AG04450 (cell line): ENCODE data around the gene MSMB. TPM values are rescaled to one million over a fixed set of nuclear protein-coding genes. Genes with fewer than 3 reads are reported as not detected.

Experiments used
- CTCF ChIA-PET: fragments of 300-600, 350-600 bp; formaldehyde crosslinking; extraction: SDS; loops from one replicate; lab custom pipeline; 2022; ENCODE audit warnings: antibody characterized with exemption, inconsistent platforms; lab: Charles Lee
- POLR2A ChIA-PET: fragments of 350-600 bp; formaldehyde crosslinking; extraction: SDS; loops from one replicate; lab custom pipeline; 2021; ENCODE audit warnings: antibody characterized with exemption, inconsistent platforms; lab: Yijun Ruan, JAX
- DNase-seq: peaks from one replicate; pipeline ENCODE4 v3.0.0-alpha.2; 2011; ENCODE audit warnings: low read depth, low spot score
- H3K27ac ChIP-seq: one replicate; pipeline ENCODE4 v1.5.1; 2012; ENCODE audit warnings: low read depth, low read length, control low read depth
- H3K27me3 ChIP-seq: one replicate; pipeline ENCODE4 v1.6.0; 2012; ENCODE audit warnings: low read length; ENCODE audit not compliant: control insufficient read depth, insufficient read depth
- H3K4me3 ChIP-seq: 2 replicates; pipeline ENCODE4 v1.5.1; 2011; ENCODE audit warnings: mild to moderate bottlenecking, low read depth, low read length, control low read depth
- H3K9me3 ChIP-seq: 2 replicates; pipeline ENCODE4 v1.5.1; 2012; ENCODE audit warnings: low read length; ENCODE audit not compliant: control insufficient read depth, insufficient read depth
- CTCF ChIP-seq: IDR thresholded peaks from 2 replicates; pipeline ENCODE4 v1.5.1; 2011; ENCODE audit warnings: low read depth, low read length, control low read depth, inconsistent platforms
- polyA plus RNA-seq: library from polyadenylated mRNA; depleted of rRNA; stranded (reverse); fragments of >200 nt; gene quantifications from 2 replicates; pipeline ENCODE4 v1.2.3, GENCODE V29; 2011

MSMB gene
- polyA plus RNA-seq, 1 experiment, result not detected

- Histone ChIP-seq H3K27ac (no peak overlapping the region), H3K27me3 (no peaks in the 10 kb centered on the region), H3K4me3 (no peak overlapping the region), H3K9me3 (no peaks in the 10 kb centered on the region)
- no peak for DNase-seq
- no peak for TF ChIP-seq CTCF
- CTCF ChIA-PET, result interaction anchor here (0.7 to 2.8 kb wide), 2 partner anchors 8 to 14 kb away, joined by 3 to 8 read pairs; no protein-coding TSS in a partner anchor
- POLR2A ChIA-PET, result interaction anchor here (0.6 kb wide), 1 partner anchor 799 kb away, joined by 8 read pairs; no protein-coding TSS in a partner anchor
Measured at GRCh38 chr10:46019569-46020343, 26.3 kb downstream of the MSMB start.

DNA sequence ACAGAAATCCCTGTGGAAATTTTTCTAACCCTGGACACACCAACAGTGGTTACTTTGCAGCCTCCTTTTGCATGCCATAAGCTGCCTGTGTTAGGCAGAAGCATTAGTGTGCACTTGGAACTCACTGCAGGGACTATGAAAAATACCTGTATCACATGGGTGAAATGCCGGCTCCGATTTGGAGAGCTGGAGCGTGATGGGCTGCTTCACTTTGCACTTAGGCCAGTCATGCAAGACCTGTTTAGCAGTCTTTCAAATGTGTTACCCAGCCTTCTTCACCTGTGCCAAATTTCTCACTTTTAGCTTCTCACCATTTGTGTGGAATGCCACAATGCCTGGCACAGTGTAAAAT is 26.9 kb downstream of the MSMB start:
- ChIA-PET POLR2A (interaction anchor here (0.6 kb wide), 1 partner anchor 798 kb away, joined by 8 read pairs; no protein-coding TSS in a partner anchor), CTCF (interaction anchor here (0.7 kb wide), 1 partner anchor 8 kb away, joined by 3 read pairs; no protein-coding TSS in a partner anchor)
- Histone ChIP-seq H3K9me3 (no peaks in the 10 kb centered on the region), H3K27me3 (no peaks in the 10 kb centered on the region), H3K4me3 (no peak overlapping the region), H3K27ac (no peak overlapping the region)
- no peak for DNase-seq
- no peak for TF ChIP-seq CTCF

DNA sequence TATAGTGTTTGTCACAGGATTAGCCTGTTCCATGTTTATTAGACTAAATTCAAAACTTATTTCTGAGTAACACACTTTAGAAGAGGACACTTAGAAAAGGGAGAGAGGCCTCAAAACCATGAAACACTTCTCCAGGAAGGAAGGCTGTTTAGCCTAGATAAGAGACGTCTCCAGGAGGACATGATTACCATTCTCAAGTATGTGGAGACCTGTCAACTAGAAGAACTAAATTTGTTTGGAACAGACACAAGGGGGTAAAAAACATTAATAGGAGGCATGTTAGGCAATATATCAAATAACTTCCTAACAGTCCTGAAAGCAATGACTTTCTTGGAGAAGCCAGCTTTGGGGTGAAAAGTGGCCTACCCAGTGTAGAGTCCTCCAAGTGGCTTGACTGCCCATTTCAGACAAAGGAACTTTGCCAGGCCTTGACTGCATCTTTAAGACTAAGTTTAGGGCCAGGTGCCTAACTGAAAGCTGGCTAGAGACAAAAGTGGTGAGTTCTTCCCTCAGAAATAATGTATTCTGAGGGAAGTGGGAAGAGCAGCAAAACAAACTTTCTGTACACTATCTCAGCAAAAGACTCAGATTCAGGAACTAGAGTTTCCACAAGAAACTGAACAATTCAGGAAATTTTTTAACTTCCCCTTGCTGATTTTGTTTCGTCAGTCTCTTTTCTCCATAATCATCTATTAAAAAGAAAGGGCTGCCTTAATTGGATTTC is 27.5 kb downstream of the MSMB start:
- no peak for DNase-seq
- Histone ChIP-seq H3K27ac (no peak overlapping the region), H3K9me3 (no peaks in the 10 kb centered on the region), H3K4me3 (no peak overlapping the region), H3K27me3 (no peaks in the 10 kb centered on the region)
- TF ChIP-seq CTCF, result no peak
- ChIA-PET POLR2A (no interaction called here), CTCF (interaction anchor here (0.7 to 1.6 kb wide), 2 partner anchors 8 to 9 kb away, joined by 3 to 6 read pairs; no protein-coding TSS in a partner anchor)

DNA sequence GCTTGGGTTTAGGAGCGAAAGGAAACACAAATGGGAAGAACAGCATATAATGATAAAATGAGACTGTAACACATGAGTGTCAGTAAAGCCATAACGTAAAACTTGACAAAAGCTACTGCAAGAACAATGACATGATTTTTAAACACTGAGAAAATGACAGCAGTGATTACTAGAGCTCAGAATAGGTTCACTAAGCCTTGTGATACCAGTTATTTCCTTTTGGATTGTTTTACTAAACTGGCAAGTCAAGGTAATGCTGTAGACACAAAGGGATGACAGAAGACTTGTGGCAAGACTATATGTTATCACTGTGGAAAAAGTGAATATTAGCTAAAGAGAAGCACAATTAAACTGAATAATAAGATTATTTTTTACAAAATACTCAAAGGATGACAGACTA is 28.3 kb downstream of the MSMB start:
- H3K27ac ChIP-seq, result no peak overlapping the region
- ChIA-PET POLR2A (no interaction called here), CTCF (interaction anchor here (1.3 to 1.6 kb wide), 3 partner anchors 9 to 11 kb away, joined by 5 to 8 read pairs (median 6); no protein-coding TSS in a partner anchor)
- no peak for DNase-seq
- no peak for TF ChIP-seq CTCF
- no peaks in the 10 kb centered on the region for H3K27me3 ChIP-seq
- no peak overlapping the region for H3K4me3 ChIP-seq
- no peaks in the 10 kb centered on the region for H3K9me3 ChIP-seq
